ENCODE data around the gene PEX11G. TPM values are rescaled to one million over a fixed set of nuclear protein-coding genes. Genes with fewer than 3 reads are reported as not detected.
A peak's percentile ranks its signal among the peaks of the same experiment; 100 is the strongest.

PEX11G gene
- total RNA-seq, 1 donor from 2014 or later, result 2.6 TPM

DNA sequence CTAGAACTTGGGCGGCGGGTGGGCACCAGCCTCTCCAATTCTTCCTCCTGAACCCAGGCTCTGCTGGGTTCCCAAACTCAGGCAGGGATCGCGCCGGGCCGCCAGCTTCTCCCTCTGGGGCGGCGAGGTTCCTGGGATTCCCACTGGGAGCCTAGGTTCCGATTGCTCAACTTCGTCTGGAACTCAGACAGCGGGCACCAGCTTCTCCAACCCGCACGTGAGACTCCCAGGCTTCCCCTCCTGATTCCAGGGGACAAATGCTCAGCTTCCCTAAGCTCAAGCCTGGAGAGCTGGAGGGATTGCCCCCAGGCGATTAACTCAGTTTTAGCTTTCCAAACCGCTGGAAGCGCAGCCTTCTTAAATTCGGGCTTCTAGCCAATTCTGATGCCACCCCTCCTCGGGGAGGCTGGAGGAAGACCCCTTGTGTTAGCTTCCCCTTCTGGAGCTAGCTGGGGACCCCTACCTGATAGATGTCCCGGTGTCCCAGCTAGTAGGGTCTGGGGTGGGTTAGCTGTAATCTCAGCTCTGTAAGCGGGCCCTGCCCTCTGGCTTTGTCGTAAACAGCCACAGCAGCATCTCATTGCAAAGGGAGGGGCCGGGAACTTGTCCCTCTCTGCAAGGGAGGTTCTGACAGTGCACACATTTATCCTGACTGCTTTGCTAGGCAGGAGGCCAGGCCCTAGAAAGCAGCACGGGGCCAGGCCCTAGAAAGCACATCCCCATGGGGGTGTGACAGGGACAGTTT lies 34.3 kb upstream of the PEX11G start:
- Mint-ChIP-seq H3K27ac (ENCODE audit: unreplicated experiment) (peak overlapping the region; percentile 73), H3K27me3 (ENCODE audit: low read depth) (no peaks in the 10 kb centered on the region), H3K36me3 (ENCODE audit: low read depth) (peaks cover 1% of the 10 kb centered on the region), H3K4me1 (ENCODE audit: low read depth) (peaks cover 12% of the 10 kb centered on the region), H3K9me3 (ENCODE audit: low read depth) (no peaks in the 10 kb centered on the region), H3K4me3 (ENCODE audit: unreplicated experiment) (peak overlapping the region; percentile 80)
- DNase-seq (ENCODE audit: low spot score), result no peak
- TF ChIP-seq, protein P1, sequence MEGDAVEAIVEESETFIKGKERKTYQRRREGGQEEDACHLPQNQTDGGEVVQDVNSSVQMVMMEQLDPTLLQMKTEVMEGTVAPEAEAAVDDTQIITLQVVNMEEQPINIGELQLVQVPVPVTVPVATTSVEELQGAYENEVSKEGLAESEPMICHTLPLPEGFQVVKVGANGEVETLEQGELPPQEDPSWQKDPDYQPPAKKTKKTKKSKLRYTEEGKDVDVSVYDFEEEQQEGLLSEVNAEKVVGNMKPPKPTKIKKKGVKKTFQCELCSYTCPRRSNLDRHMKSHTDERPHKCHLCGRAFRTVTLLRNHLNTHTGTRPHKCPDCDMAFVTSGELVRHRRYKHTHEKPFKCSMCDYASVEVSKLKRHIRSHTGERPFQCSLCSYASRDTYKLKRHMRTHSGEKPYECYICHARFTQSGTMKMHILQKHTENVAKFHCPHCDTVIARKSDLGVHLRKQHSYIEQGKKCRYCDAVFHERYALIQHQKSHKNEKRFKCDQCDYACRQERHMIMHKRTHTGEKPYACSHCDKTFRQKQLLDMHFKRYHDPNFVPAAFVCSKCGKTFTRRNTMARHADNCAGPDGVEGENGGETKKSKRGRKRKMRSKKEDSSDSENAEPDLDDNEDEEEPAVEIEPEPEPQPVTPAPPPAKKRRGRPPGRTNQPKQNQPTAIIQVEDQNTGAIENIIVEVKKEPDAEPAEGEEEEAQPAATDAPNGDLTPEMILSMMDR (IDR thresholded peaks at IDR 0.05), result no peak

DNA sequence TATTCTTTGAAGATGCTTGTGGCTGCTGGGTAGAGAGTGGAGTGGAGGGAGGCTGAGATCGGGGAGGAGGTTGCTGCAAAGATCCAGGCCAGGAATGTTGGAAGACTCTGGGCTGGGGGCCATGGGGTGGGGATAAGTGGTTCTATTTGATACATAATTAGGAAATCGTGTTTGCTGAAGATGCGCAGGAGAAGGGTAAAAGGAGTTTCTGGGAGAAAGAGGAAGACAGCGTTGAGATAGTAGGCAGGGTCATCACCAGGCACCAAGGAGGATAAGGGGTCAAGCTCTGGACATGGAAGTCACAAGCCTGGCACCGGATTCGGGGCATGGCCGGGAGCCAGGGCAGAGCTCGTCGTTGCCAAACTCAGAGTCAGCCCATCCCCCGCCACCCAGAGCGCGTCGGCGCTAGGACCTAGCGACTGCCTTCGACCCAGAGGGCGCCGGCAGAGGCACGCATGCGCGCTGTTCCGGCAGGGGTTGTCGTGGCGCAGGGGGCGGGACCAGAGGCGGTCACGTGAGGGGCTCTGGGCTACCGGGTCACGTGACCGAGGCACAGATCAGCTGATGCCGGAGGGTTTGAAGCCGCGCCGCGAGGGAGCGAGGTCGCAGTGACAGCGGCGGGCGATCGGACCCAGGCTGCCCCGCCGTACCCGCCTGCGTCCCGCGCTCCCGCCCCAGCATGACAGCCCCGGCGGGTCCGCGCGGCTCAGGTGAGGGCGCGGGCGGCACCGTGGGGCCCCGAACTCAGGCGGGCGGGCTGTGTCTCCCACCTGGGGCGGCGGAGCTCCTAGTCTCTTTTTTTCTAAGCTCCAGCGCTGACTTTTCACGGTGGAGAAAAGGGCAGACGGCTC lies 33.5 kb upstream of the PEX11G start, which contains the start of gene MCOLN1:
MCOLN1 (plus strand) TSS at position 553 of the 851 bp plus-strand sequence; CDS start at position 680, 127 bp downstream.
- H3K4me3 Mint-ChIP-seq (ENCODE audit: unreplicated experiment), result peak within 1 kb of the TSS; percentile 80
- H3K27ac Mint-ChIP-seq (ENCODE audit: unreplicated experiment), result peak within 1 kb of the TSS; percentile 95
- H3K9me3 Mint-ChIP-seq (ENCODE audit: low read depth), result no peaks in the 10 kb centered on the region
- TF ChIP-seq, protein P1 (IDR thresholded peaks at IDR 0.05), result no peak
- H3K36me3 Mint-ChIP-seq (ENCODE audit: low read depth), result peaks cover 1% of the 10 kb centered on the region
- H3K27me3 Mint-ChIP-seq (ENCODE audit: low read depth), result no peaks in the 10 kb centered on the region
- peak; percentile 100 for DNase-seq (ENCODE audit: low spot score)
- peaks cover 16% of the 10 kb centered on the region for H3K4me1 Mint-ChIP-seq (ENCODE audit: low read depth)

DNA sequence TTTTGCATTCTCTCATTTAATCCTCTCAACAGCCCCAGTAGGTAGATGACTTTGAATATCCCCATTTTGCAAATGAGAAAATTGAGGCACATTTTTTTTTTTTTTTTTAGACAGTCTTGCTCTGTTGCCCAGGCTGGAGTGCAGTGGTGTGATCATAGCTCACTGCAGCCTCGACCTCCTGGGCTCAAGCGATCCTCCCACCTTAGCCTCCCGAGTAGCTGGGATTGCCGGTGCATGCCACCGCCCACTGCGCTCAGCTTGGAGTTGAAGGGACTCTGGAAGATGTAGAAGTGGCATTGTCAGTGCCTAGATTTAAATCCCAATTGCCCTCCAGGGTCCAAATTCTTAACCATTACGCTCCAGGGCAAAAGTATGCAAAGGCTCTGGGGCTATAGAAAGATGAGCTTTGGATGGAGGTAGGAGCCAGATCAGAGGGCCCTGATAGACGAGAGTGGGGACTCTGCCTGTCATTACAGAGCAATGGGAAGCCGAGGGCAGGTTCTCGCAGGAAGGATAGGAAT lies 32.8 kb upstream of the PEX11G start:
- peak overlapping the region; percentile 80 for H3K4me3 Mint-ChIP-seq (ENCODE audit: unreplicated experiment)
- peak overlapping the region; percentile 95 for H3K27ac Mint-ChIP-seq (ENCODE audit: unreplicated experiment)
- no peaks in the 10 kb centered on the region for H3K36me3 Mint-ChIP-seq (ENCODE audit: low read depth)

DNA sequence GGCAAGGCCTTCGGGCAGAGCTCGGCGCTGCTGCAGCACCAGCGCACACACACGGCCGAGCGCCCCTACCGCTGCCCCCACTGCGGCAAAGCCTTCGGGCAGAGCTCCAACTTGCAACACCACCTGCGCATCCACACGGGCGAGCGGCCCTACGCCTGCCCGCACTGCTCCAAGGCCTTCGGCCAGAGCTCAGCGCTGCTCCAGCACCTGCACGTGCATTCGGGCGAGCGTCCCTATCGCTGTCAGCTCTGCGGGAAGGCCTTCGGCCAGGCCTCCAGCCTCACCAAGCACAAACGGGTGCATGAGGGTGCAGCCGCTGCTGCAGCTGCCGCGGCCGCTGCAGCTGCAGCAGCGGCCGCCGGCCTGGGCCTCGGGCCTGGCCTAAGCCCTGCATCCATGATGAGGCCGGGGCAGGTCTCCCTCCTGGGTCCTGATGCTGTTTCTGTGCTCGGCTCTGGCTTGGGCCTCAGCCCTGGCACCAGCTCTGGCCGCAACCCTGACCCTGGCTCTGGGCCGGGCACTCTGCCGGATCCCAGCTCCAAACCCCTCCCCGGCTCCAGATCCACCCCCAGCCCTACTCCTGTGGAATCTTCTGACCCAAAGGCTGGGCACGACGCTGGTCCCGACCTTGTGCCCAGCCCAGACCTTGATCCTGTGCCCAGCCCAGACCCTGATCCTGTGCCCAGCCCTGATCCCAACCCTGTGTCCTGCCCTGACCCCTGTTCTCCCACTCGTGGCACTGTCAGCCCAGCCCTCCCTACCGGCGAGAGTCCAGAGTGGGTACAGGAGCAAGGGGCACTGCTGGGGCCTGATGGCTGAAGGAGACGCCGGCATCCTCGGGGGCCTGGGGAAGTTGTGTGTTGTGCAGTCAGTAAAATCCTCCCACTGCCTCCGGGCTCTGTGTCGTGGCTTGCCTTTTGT lies 31.6 kb upstream of the PEX11G start:
- Mint-ChIP-seq H3K9me3 (ENCODE audit: low read depth) (no peaks in the 10 kb centered on the region), H3K4me3 (ENCODE audit: unreplicated experiment) (no peak overlapping the region), H3K27me3 (ENCODE audit: low read depth) (no peaks in the 10 kb centered on the region), H3K36me3 (ENCODE audit: low read depth) (no peaks in the 10 kb centered on the region), H3K4me1 (ENCODE audit: low read depth) (peaks cover 27% of the 10 kb centered on the region), H3K27ac (ENCODE audit: unreplicated experiment) (no peak overlapping the region)
- TF ChIP-seq, protein P1 (IDR thresholded peaks at IDR 0.05), result no peak
- no peak for DNase-seq (ENCODE audit: low spot score)

More for the DNA sequence above, 32.8 kb upstream of the PEX11G start:
- Mint-ChIP-seq H3K27me3 (ENCODE audit: low read depth) (no peaks in the 10 kb centered on the region), H3K9me3 (ENCODE audit: low read depth) (no peaks in the 10 kb centered on the region), H3K4me1 (ENCODE audit: low read depth) (peaks cover 22% of the 10 kb centered on the region)
- TF ChIP-seq, protein P1 (IDR thresholded peaks at IDR 0.05), result no peak
- no peak for DNase-seq (ENCODE audit: low spot score)

All from chondrocyte (in vitro differentiated cells).